ENCODE data around the gene ATP11A. TPM values are rescaled to one million over a fixed set of nuclear protein-coding genes. Genes with fewer than 3 reads are reported as not detected.

The ATP11A gene
- total and polyA plus RNA-seq, 2 donors (not counting 3 experiments of a cell fraction or from before 2014, with no cell fraction given), result 16.5 to 88.1 TPM

DNA sequence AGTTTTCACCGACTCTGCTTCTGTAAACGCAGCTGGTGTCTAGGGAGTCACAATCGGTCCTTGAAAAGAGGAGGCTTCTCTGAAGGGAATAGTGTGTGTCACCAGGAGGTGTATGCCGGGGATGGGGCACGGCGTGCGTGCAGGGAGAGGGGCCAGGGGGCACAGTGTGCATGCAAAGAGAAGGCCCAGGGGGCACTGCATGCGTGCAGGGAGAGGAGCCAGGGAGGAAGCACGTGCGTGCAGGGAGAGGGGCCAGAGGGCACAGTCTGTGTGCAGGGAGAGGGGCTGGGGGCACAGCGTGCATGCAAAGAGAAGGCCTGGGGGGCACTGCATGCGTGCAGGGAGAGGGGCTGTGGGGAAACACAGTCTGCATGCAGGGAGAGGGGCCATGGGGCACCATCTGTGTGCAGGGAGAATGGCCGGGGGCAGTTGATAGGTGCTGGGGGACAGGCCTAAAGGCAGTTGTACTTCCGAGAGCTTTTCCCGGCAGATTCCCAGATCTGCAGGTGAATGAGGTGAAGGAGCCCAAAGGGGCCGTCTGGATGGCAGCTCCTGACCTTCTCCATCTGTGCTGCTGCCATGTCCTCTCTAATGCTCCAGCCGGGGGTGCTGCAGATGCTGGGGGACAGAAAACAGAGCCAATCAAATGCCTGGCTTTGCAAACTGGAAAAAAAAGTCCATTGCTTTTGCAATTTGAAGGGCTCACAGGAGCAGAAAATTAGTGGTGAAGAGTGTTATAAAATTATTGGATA lies 36.4 kb downstream of the ATP11A start:
- Histone ChIP-seq H3K9me3 (replicated peaks; ENCODE audit: control insufficient read depth, insufficient read depth, low read length) (no peaks in the 10 kb centered on the region), H3K9ac (replicated peaks; ENCODE audit: extremely low read depth, insufficient read depth, low read length) (no peak overlapping the region), H3K27me3 (ENCODE audit: control insufficient read depth in 2 of 2, insufficient read depth in 2 of 2, low read length in 2 of 2) (no peaks in the 10 kb centered on the region), H3K36me3 (ENCODE audit: control insufficient read depth in 2 of 2, extremely low read depth in 1 of 2, insufficient read depth in 2 of 2, low read length in 2 of 2) (no peaks in the 10 kb centered on the region), H2AFZ (ENCODE audit: low read depth, low read length) (no peak overlapping the region), H3K79me2 (ENCODE audit: control insufficient read depth, insufficient read depth, low read length) (peaks cover 11% of the 10 kb centered on the region), H3K4me2 (ENCODE audit: insufficient read depth, low read length) (no peak overlapping the region), H3K4me1 (ENCODE audit: control insufficient read depth, extremely low read depth, insufficient read depth, low read length) (peaks cover 22% of the 10 kb centered on the region), H4K20me1 (replicated peaks; ENCODE audit: control insufficient read depth, extremely low read depth, insufficient read depth, low read length) (no peaks in the 10 kb centered on the region), H3K4me3 (replicated peaks in 1 of 3; ENCODE audit: insufficient read depth in 1 of 3, low read depth in 1 of 3, low read length in 3 of 3) (no peak overlapping the region), H3K9me1 (replicated peaks; ENCODE audit: control insufficient read depth, extremely low read depth, insufficient read depth, low read length) (no peaks in the 10 kb centered on the region), H3K27ac (ENCODE audit: insufficient read depth, low read depth, low read length) (no peak overlapping the region)
- no peak for DNase-seq (ENCODE audit: low read depth, low spot score)
- intact Hi-C loops (cut with micrococcal nuclease), result no loop called here
- BruUV-seq (replicated peaks), result no TSS peak
- CTCF ChIA-PET, result interaction anchor here (1.0 to 1.9 kb wide), 2 partner anchors 11 to 36 kb away, joined by 3 to 7 read pairs; no protein-coding TSS in a partner anchor
- FAIRE-seq, result no peak
- TF ChIP-seq MYC (IDR thresholded peaks at IDR 0.05; ENCODE audit: low read depth, low read length) (no peak), MAX (IDR thresholded peaks at IDR 0.05; ENCODE audit: insufficient read depth, insufficient read length) (no peak), EZH2 (IDR thresholded peaks at IDR 0.05; ENCODE audit: borderline replicate concordance, low read depth, low read length, severe bottlenecking) (no peak), POLR2AphosphoS5 (IDR thresholded peaks at IDR 0.05; ENCODE audit: insufficient read depth, low read depth, low read length) (no peak), GATA2 (IDR thresholded peaks at IDR 0.05; ENCODE audit: insufficient read depth, insufficient read length, low read depth, low read length) (no peak), JUN (IDR thresholded peaks at IDR 0.05; ENCODE audit: borderline replicate concordance, insufficient read depth, insufficient read length, low read depth) (no peak), POLR2A (IDR thresholded peaks at IDR 0.05; ENCODE audit: low read depth, low read length) (no peak)
- TF ChIP-seq, protein P1, sequence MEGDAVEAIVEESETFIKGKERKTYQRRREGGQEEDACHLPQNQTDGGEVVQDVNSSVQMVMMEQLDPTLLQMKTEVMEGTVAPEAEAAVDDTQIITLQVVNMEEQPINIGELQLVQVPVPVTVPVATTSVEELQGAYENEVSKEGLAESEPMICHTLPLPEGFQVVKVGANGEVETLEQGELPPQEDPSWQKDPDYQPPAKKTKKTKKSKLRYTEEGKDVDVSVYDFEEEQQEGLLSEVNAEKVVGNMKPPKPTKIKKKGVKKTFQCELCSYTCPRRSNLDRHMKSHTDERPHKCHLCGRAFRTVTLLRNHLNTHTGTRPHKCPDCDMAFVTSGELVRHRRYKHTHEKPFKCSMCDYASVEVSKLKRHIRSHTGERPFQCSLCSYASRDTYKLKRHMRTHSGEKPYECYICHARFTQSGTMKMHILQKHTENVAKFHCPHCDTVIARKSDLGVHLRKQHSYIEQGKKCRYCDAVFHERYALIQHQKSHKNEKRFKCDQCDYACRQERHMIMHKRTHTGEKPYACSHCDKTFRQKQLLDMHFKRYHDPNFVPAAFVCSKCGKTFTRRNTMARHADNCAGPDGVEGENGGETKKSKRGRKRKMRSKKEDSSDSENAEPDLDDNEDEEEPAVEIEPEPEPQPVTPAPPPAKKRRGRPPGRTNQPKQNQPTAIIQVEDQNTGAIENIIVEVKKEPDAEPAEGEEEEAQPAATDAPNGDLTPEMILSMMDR (IDR thresholded peaks at IDR 0.05; ENCODE audit: extremely low read depth in 1 of 2, insufficient read depth in 1 of 2, low read depth in 1 of 2, low read length in 2 of 2), result no peak
- dilution Hi-C loops (cut with MboI; ENCODE audit: extremely low pct_ligation_motif_present, low sequenced_read_pairs), result no loop called here
- POLR2A ChIA-PET, result no interaction called here

Data from endothelial cell of umbilical vein (primary cell).